ENCODE results near the gene CLEC3A.
"Not testable (repeated sequence)": the region's sequence is repeated elsewhere in the genome, so short reads cannot be mapped to it uniquely, and the experiment has no call there.

The CLEC3A gene

GRCh38 chr16:78022347-78023060, at the start of gene CLEC3A:
Gene CLEC3A (plus strand): TSS chr16:78022548. CDS start chr16:78022627, 79 bp downstream.
- no peak for DNase-seq

GRCh38 chr16:77974883-77975282, 47.5 kb upstream of the CLEC3A start:
- DNase-seq: no peak

GRCh38 chr16:77975942-77976341, 46.4 kb upstream of the CLEC3A start:
- no peak for DNase-seq

GRCh38 chr16:77977339-77977738, 45.0 kb upstream of the CLEC3A start:
- no peak for DNase-seq

GRCh38 chr16:77985111-77985510, 37.2 kb upstream of the CLEC3A start:
- DNase-seq: no peak

- no peak for DNase-seq
Measured at GRCh38 chr16:77986011-77986740, 36.2 kb upstream of the CLEC3A start.

- DNase-seq: no peak
Measured at GRCh38 chr16:77987810-77988209, 34.5 kb upstream of the CLEC3A start.

- DNase-seq: no peak
Measured at GRCh38 chr16:77989846-77990245, 32.5 kb upstream of the CLEC3A start.

- DNase-seq: no peak
Measured at GRCh38 chr16:77991701-77992100, 30.6 kb upstream of the CLEC3A start.

GRCh38 chr16:77992381-77992780, 30.0 kb upstream of the CLEC3A start:
- not testable (repeated sequence) for DNase-seq

- DNase-seq: no peak
Measured at GRCh38 chr16:77993111-77993985, 29.0 kb upstream of the CLEC3A start.

- no peak for DNase-seq
Measured at GRCh38 chr16:77995843-77996455, 26.4 kb upstream of the CLEC3A start.

GRCh38 chr16:77998350-77999023, 23.9 kb upstream of the CLEC3A start:
- no peak for DNase-seq

GRCh38 chr16:78001451-78002025, 20.8 kb upstream of the CLEC3A start:
- no peak for DNase-seq

- peak; percentile 81 for DNase-seq
Measured at GRCh38 chr16:78002915-78003538, 19.3 kb upstream of the CLEC3A start.

GRCh38 chr16:78004517-78004916, 17.8 kb upstream of the CLEC3A start:
- DNase-seq: no peak

GRCh38 chr16:78005881-78006280, 16.5 kb upstream of the CLEC3A start:
- no peak for DNase-seq

- DNase-seq: no peak
Measured at GRCh38 chr16:78007121-78007520, 15.2 kb upstream of the CLEC3A start.

GRCh38 chr16:78024159-78024558, 1.8 kb downstream of the CLEC3A start:
- no peak for DNase-seq

- DNase-seq: no peak
Measured at GRCh38 chr16:78025631-78026030, 3.3 kb downstream of the CLEC3A start.

- DNase-seq: no peak
Measured at GRCh38 chr16:78028018-78028417, 5.7 kb downstream of the CLEC3A start.

- DNase-seq: peak; percentile 73
Measured at GRCh38 chr16:78034530-78034929, 12.2 kb downstream of the CLEC3A start.

All from NCI-H2107 (cell line).